Activated CD8-positive, alpha-beta T cell treated with anti-CD3 and anti-CD28 coated beads for 36 hours (primary cell): ENCODE measurements around the gene ALPK3. TPM values are rescaled to one million over a fixed set of nuclear protein-coding genes. Genes with fewer than 3 reads are reported as not detected.

ENCODE experiments used
- ATAC-seq: fragments of 200-7000 bp; cut with Tn5 transposase; one replicate; pipeline ENCODE4 v1.10.0; 2021; ENCODE audit warnings: mild to moderate bottlenecking, moderate library complexity
- CTCF ChIA-PET: fragments of 350-600 bp; sonication (Branson Sonifier 250); formaldehyde crosslinking; loops from one replicate; lab custom pipeline; 2021; ENCODE audit warnings: antibody characterized with exemption; lab: Charles Lee
- POLR2A ChIA-PET: fragments of 350-600 bp; sonication (Branson Sonifier 250); formaldehyde crosslinking; loops from one replicate; lab custom pipeline; 2021; ENCODE audit warnings: antibody characterized with exemption; lab: Charles Lee
- DNase-seq: peaks from one replicate; pipeline ENCODE4 v3.0.0-alpha.2; 2020
- H3K27ac Mint-ChIP-seq: one replicate; pipeline ENCODE4 v1.8.0; 2021; ENCODE audit warnings: mild to moderate bottlenecking, mixed read lengths
- H3K27me3 Mint-ChIP-seq: one replicate; pipeline ENCODE4 v1.8.0; 2021; ENCODE audit warnings: mixed read lengths
- H3K36me3 Mint-ChIP-seq: one replicate; pipeline ENCODE4 v1.8.0; 2021; ENCODE audit warnings: low read depth, mixed read lengths
- H3K4me1 Mint-ChIP-seq: one replicate; pipeline ENCODE4 v1.8.0; 2021; ENCODE audit warnings: low read depth, mixed read lengths
- H3K4me3 Mint-ChIP-seq: one replicate; pipeline ENCODE4 v1.8.0; 2021; ENCODE audit warnings: mild to moderate bottlenecking, moderate library complexity, mixed read lengths
- H3K9me3 Mint-ChIP-seq: one replicate; pipeline ENCODE4 v1.8.0; 2021; ENCODE audit warnings: mixed read lengths
- CTCF ChIP-seq: fragments of 200-600 bp; IDR thresholded peaks from one replicate; pipeline ENCODE4 v1.8.0; 2022; ENCODE audit warnings: antibody characterized with exemption, mild to moderate bottlenecking
- intact Hi-C: fragments of 100-400 bp; cut with micrococcal nuclease; formaldehyde crosslinking; loops from one replicate; pipeline ENCODE4 v1.10.0; 2022
- total RNA-seq, 2 experiments: library from RNA; stranded (reverse); gene quantifications; one replicate each; pipeline ENCODE4 v1.2.3, GENCODE V29; 2021

The ALPK3 gene
- total RNA-seq, 2 experiments from 2014 or later: 0.04 to 0.16 TPM

- intact Hi-C loops: no loop called here
- Mint-ChIP-seq H3K4me1 (peaks cover 23% of the 10 kb centered on the region), H3K4me3 (peak overlapping the region; percentile 77), H3K27ac (peak overlapping the region; percentile 95), H3K9me3 (no peaks in the 10 kb centered on the region), H3K27me3 (peaks cover 6% of the 10 kb centered on the region), H3K36me3 (peaks cover 3% of the 10 kb centered on the region)
- POLR2A ChIA-PET: interaction anchor here (0.8 kb wide), 1 partner anchor 22 kb away, joined by 3 read pairs; no protein-coding TSS in a partner anchor
- TF ChIP-seq CTCF: no peak
- CTCF ChIA-PET: no interaction called here
- DNase-seq: peak; percentile 12
- peak; percentile 20 for ATAC-seq
These were observed 97.2 kb downstream of the ALPK3 start for GRCh38 chr15:84914351-84914750.

DNA sequence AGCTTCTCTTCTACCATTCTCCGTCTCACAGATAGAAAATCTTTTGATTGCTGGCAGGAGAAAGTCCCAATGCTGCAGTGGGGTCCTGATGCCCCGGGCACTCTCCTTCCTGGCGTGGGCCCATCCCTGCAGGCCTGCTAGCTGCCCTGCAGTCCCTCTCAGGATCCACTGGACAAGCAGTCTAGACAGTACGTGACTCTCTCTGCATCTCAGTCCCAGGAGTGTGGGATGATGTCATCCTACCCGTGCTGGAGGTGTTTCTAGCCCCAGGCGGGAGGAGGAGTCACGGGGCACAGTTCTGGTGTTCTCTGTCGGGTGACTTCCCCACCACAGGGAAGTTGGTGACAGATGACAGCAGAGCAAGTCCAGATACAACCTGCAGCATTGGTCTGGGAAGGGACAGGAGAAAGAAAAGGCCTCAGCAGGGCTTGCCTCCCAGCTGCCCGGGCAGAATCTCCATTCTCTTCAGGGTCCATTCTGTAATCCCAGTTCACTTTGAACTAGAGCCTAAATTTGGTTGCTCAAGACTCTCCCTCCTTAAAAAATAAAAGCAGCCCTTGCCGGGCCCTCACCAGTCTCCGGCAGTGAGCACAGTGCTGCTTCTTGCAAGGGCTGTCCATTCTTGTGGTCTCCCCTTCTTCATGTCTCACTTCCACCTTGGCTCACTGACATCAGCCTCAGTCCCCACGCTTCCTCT lies 97.9 kb downstream of the ALPK3 start:
- Mint-ChIP-seq H3K9me3 (no peaks in the 10 kb centered on the region), H3K27me3 (peaks cover 6% of the 10 kb centered on the region), H3K27ac (peak overlapping the region; percentile 95), H3K4me3 (peak overlapping the region; percentile 77), H3K4me1 (peaks cover 23% of the 10 kb centered on the region), H3K36me3 (peaks cover 3% of the 10 kb centered on the region)
- CTCF ChIA-PET: no interaction called here
- TF ChIP-seq CTCF: no peak
- intact Hi-C loops: no loop called here
- ATAC-seq: peak; percentile 99
- peak; percentile 88 for DNase-seq
- POLR2A ChIA-PET: no interaction called here

DNA sequence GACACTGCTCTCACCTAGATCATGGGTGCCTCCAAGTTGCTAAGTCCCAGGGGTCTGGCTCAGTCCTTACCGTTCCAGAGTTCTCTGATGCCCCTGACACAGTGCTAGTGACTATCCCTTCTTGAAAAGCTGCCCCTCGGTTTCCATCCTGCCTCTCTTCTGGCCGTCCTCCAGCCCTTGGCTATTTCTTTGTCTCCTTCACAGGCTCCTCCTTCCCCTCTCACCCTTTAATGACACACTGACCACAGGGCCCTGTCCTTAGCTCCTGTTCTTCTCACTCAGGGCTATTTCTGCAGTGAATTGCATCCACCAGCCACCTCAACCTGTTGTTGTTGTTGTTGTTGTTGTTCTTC lies 98.4 kb downstream of the ALPK3 start:
- peaks cover 3% of the 10 kb centered on the region for H3K36me3 Mint-ChIP-seq
- CTCF ChIA-PET: interaction anchor here (1.0 to 1.1 kb wide), 2 partner anchors 12 to 37 kb away, joined by 3 to 4 read pairs; no protein-coding TSS in a partner anchor
- intact Hi-C loops: no loop called here
- no peak for TF ChIP-seq CTCF
- no peak overlapping the region for H3K4me3 Mint-ChIP-seq
- POLR2A ChIA-PET: no interaction called here
- H3K27ac Mint-ChIP-seq: peak overlapping the region; percentile 59
- H3K4me1 Mint-ChIP-seq: peaks cover 23% of the 10 kb centered on the region
- DNase-seq: no peak
- ATAC-seq: peak; percentile 2
- no peaks in the 10 kb centered on the region for H3K9me3 Mint-ChIP-seq
- peaks cover 6% of the 10 kb centered on the region for H3K27me3 Mint-ChIP-seq

GRCh38 chr15:84917452-84917851 lies 100.3 kb downstream of the ALPK3 start:
- intact Hi-C loops: no loop called here
- no peak for TF ChIP-seq CTCF
- H3K9me3 Mint-ChIP-seq: no peaks in the 10 kb centered on the region
- ChIA-PET CTCF (interaction anchor here (1.9 kb wide), 1 partner anchor 11 kb away, joined by 10 read pairs; no protein-coding TSS in a partner anchor), POLR2A (interaction anchor here (0.6 kb wide), 1 partner anchor 285 kb away, joined by 3 read pairs; no protein-coding TSS in a partner anchor)
- no peak overlapping the region for H3K27ac Mint-ChIP-seq
- H3K4me1 Mint-ChIP-seq: peaks cover 16% of the 10 kb centered on the region
- no peak for DNase-seq
- H3K4me3 Mint-ChIP-seq: no peak overlapping the region
- peaks cover 3% of the 10 kb centered on the region for H3K36me3 Mint-ChIP-seq
- peaks cover 6% of the 10 kb centered on the region for H3K27me3 Mint-ChIP-seq
- no peak for ATAC-seq

- ATAC-seq (no peak), DNase-seq (no peak)
- Mint-ChIP-seq H3K4me3 (no peak overlapping the region), H3K36me3 (peaks cover 3% of the 10 kb centered on the region), H3K9me3 (no peaks in the 10 kb centered on the region), H3K27ac (no peak overlapping the region), H3K4me1 (peaks cover 14% of the 10 kb centered on the region), H3K27me3 (peaks cover 6% of the 10 kb centered on the region)
- CTCF ChIA-PET: interaction anchor here (0.9 kb wide), 1 partner anchor 23 kb away, joined by 3 read pairs; no protein-coding TSS in a partner anchor
- no peak for TF ChIP-seq CTCF
- intact Hi-C loops: no loop called here
- POLR2A ChIA-PET: no interaction called here
These were observed 102.0 kb downstream of the ALPK3 start for GRCh38 chr15:84919106-84919667.
